GM12878 (cell line): Measurements from ENCODE around the gene RPL10A. TPM values are rescaled to one million over a fixed set of nuclear protein-coding genes. Genes with fewer than 3 reads are reported as not detected.

Experiments used
- ATAC-seq: fragments of 200-7000 bp; cut with Tn5 transposase; 3 replicates; pipeline ENCODE4 v1.9.1; 2020; ENCODE audit warnings: mild to moderate bottlenecking, moderate library complexity
- BruUV-seq: library from RNA; stranded (reverse); fragments of 400-500 nt; replicated peaks from 2 replicates; lab custom pipeline; 2021; lab: Mats Ljungman, UMichigan
- CTCF ChIA-PET: fragments of 300-600 bp; sonication (Branson Sonifier 250); formaldehyde crosslinking; extraction: SDS; loops from one replicate; lab custom pipeline; 2021; ENCODE audit warnings: inconsistent platforms; lab: Yijun Ruan, JAX
- POLR2A ChIA-PET: fragments of 350-600 bp; formaldehyde crosslinking; extraction: SDS; loops from one replicate; lab custom pipeline; 2021; ENCODE audit warnings: inconsistent platforms; lab: Charles Lee
- RAD21 ChIA-PET: fragments of 300-600 bp; sonication (Branson Sonifier 250); formaldehyde crosslinking; loops from one replicate; lab custom pipeline; 2023; ENCODE audit warnings: antibody characterized with exemption; ENCODE audit not compliant: unreplicated experiment; lab: Charles Lee
- SMC1A ChIA-PET: fragments of 300-600 bp; sonication (Branson Sonifier 250); formaldehyde crosslinking; loops from one replicate; lab custom pipeline; 2023; ENCODE audit not compliant: unreplicated experiment, uncharacterized antibody; lab: Charles Lee
- DNase-seq: peaks from one replicate; pipeline ENCODE4 v3.0.0-alpha.2; 2011; ENCODE audit warnings: low read depth, low spot score
- FAIRE-seq: peaks from 3 replicates; lab custom pipeline; 2011; peaks lifted over from hg19 to GRCh38; lab: Jason Lieb, UNC
- H2AFZ ChIP-seq: 2 replicates; pipeline ENCODE4 v1.6.0; 2011; ENCODE audit warnings: low read depth, low read length, control low read depth; ENCODE audit not compliant: control insufficient read depth
- H3K27ac ChIP-seq: 2 replicates; pipeline ENCODE4 v1.5.1; 2011; ENCODE audit warnings: control low read depth; ENCODE audit not compliant: control insufficient read depth, insufficient read depth
- H3K27me3 ChIP-seq, 2 experiments: replicated peaks in 1 of 2; 2 replicates each; pipeline versions ENCODE4 v1.6.0 to v1.6.1; 2011; ENCODE audit warnings: low read length in 1 of 2; ENCODE audit not compliant: control insufficient read depth in 2 of 2, insufficient read depth in 2 of 2
- H3K36me3 ChIP-seq, 2 experiments: 2 replicates each; pipeline ENCODE4 v1.5.1; 2011; ENCODE audit warnings: low read length in 1 of 2; ENCODE audit not compliant: control insufficient read depth in 2 of 2, insufficient read depth in 2 of 2
- H3K4me1 ChIP-seq: 2 replicates; pipeline ENCODE4 v1.6.1; 2011; ENCODE audit warnings: mild to moderate bottlenecking, low read length, moderate library complexity, mixed read lengths; ENCODE audit not compliant: control insufficient read depth, insufficient read depth
- H3K4me2 ChIP-seq: 2 replicates; pipeline ENCODE4 v1.6.0; 2011; ENCODE audit warnings: control low read depth; ENCODE audit not compliant: control insufficient read depth, insufficient read depth
- H3K4me3 ChIP-seq: fragments of 200-600 bp; sonication (generic); 2 replicates; pipeline ENCODE4 v1.5.1; 2016
- H3K79me2 ChIP-seq: 2 replicates; pipeline ENCODE4 v1.6.0; 2011; ENCODE audit warnings: low read length; ENCODE audit not compliant: control insufficient read depth, insufficient read depth
- H3K9ac ChIP-seq: 2 replicates; pipeline ENCODE4 v1.8.0; 2011; ENCODE audit warnings: low read length, control low read depth, mixed read lengths; ENCODE audit not compliant: control insufficient read depth, insufficient read depth
- H3K9me3 ChIP-seq: replicated peaks from 3 replicates; pipeline ENCODE4 v1.5.1; 2011; ENCODE audit warnings: mild to moderate bottlenecking, low read length; ENCODE audit not compliant: control insufficient read depth, insufficient read depth
- H4K20me1 ChIP-seq: 2 replicates; pipeline ENCODE4 v1.6.0; 2011; ENCODE audit not compliant: control insufficient read depth, insufficient read depth
- BHLHE40 ChIP-seq, 2 experiments: fragments of 450-650 bp in 1 of 2; IDR thresholded peaks; 2 replicates each; pipeline ENCODE4 v1.6.1; 2011 to 2017; ENCODE audit warnings: low read depth in 2 of 2, borderline replicate concordance in 1 of 2, improper control_type of control experiment in 1 of 2, low read length in 1 of 2, mild to moderate bottlenecking in 1 of 2
- BMI1 ChIP-seq: fragments of 450-650 bp; IDR thresholded peaks from 2 replicates; pipeline ENCODE4 v1.6.1; 2016; ENCODE audit warnings: mild to moderate bottlenecking, moderate library complexity, borderline replicate concordance
- BRCA1 ChIP-seq: IDR thresholded peaks from 2 replicates; pipeline ENCODE4 v1.6.1; 2011; ENCODE audit warnings: low read depth, low read length, improper control_type of control experiment
- CHD2 ChIP-seq: IDR thresholded peaks from 2 replicates; pipeline ENCODE4 v1.6.1; 2011; ENCODE audit warnings: low read depth, low read length, improper control_type of control experiment, borderline replicate concordance
- DPF2 ChIP-seq: fragments of 450-650 bp; IDR thresholded peaks from 2 replicates; pipeline ENCODE4 v1.6.1; 2017; ENCODE audit warnings: mild to moderate bottlenecking
- GATAD2B ChIP-seq: fragments of 450-650 bp; conservative IDR thresholded peaks from 2 replicates; pipeline ENCODE4 v1.6.1; 2017; ENCODE audit warnings: low read depth, mild to moderate bottlenecking, moderate library complexity
- HCFC1 ChIP-seq: fragments of 150-350 bp; IDR thresholded peaks from 2 replicates; pipeline ENCODE4 v1.6.1; 2014; ENCODE audit warnings: low read length
- IKZF1 ChIP-seq: fragments of 450-650 bp; conservative IDR thresholded peaks from 2 replicates; pipeline ENCODE4 v1.6.1; 2017; ENCODE audit warnings: antibody characterized with exemption, mild to moderate bottlenecking
- LARP7 ChIP-seq: fragments of 450-650 bp; IDR thresholded peaks from 2 replicates; pipeline ENCODE4 v1.6.1; 2017; ENCODE audit warnings: mild to moderate bottlenecking
- MAX ChIP-seq: IDR thresholded peaks from 2 replicates; pipeline ENCODE4 v1.6.1; 2012; ENCODE audit warnings: low read depth, low read length, improper control_type of control experiment
- NR2F1 ChIP-seq: fragments of 450-650 bp; conservative IDR thresholded peaks from 2 replicates; pipeline ENCODE4 v1.6.1; 2017; ENCODE audit warnings: mild to moderate bottlenecking
- SIN3A ChIP-seq: IDR thresholded peaks from 2 replicates; pipeline ENCODE4 v1.6.1; 2012; ENCODE audit warnings: low read depth, low read length, improper control_type of control experiment
- ZNF24 ChIP-seq: fragments of 450-650 bp; IDR thresholded peaks from 2 replicates; pipeline ENCODE4 v1.6.1; 2017; ENCODE audit warnings: antibody characterized with exemption, mild to moderate bottlenecking
- WGBS: methylation state at CpG from one replicate; pipeline ENCODE4 v1.1.6; 2016; ENCODE audit warnings: low lambda C conversion rate; ENCODE audit not compliant: insufficient replicate concordance, insufficient coverage; ENCODE audit errors: missing lambda C conversion rate; 5-methylcytosine and 5-hydroxymethylcytosine counted together
- in situ Hi-C: fragments of 300-500 bp; cut with MboI; formaldehyde crosslinking; loops from 9 replicates; pipeline ENCODE4 v1.14.3; 2018; ENCODE audit warnings: mixed read lengths
- intact Hi-C: fragments of 100-400 bp; cut with micrococcal nuclease; formaldehyde crosslinking; loops from one replicate; pipeline ENCODE4 v1.14.2; 2022; ENCODE audit not compliant: unreplicated experiment
- polyA plus RNA-seq, 11 experiments: library from polyadenylated mRNA; depleted of rRNA in 4 of 11; unstranded in 6 of 11; stranded (reverse) in 5 of 11; fragments of >200 nt; fragmentation: Nextera tagmentation in 4 of 11; fragmentation: Illumina TruSeq in 1 of 11; extraction: Ambion mirVana in 4 of 11; extraction: Trizol in 1 of 11; gene quantifications; 1 replicate in 1 of 11; 2 replicates in 10 of 11; pipeline versions ENCODE4 v1.2.1 to v1.2.3, GENCODE V29; 2011 to 2016; ENCODE audit warnings: inconsistent platforms in 2 of 11, missing spikeins in 2 of 11, low read depth in 1 of 11
- total RNA-seq, 4 experiments: library from RNA; depleted of rRNA in 3 of 4; stranded (reverse); fragments of >200 nt in 3 of 4; fragmentation: Illumina TruSeq in 1 of 4; extraction: Trizol in 1 of 4; gene quantifications; 2 replicates each; pipeline versions ENCODE4 v1.2.1 to v1.2.3, GENCODE V29; 2013 to 2021
- TF ChIP-seq, protein P1 (sequence below): fragments of 450-650 bp; conservative IDR thresholded peaks from 2 replicates; pipeline ENCODE4 v1.6.1; 2017; ENCODE audit warnings: mild to moderate bottlenecking, moderate library complexity

RPL10A gene
- total and polyA plus RNA-seq, 10 of the 15 experiments (the other 5 are each of a cell fraction or from before 2014, with no cell fraction given): 833 to 4,029 (median 2,795) TPM

GRCh38 chr6:35496841-35497570, 28.8 kb downstream of the RPL10A start, which contains the start of gene TEAD3:
TEAD3 (minus strand) TSS chr6:35497079.
- peak within 1 kb of the TSS; percentile 90 for H3K4me2 ChIP-seq
- H3K27me3 ChIP-seq: peaks cover 0 to 16% of the 10 kb centered on the region in 2 experiments
- H2AFZ ChIP-seq: peak within 1 kb of the TSS; percentile 65
- ChIA-PET SMC1A (no interaction called here), POLR2A (no interaction called here), CTCF (interaction anchor here (0.9 kb wide), 1 partner anchor 25 kb away, joined by 4 read pairs; no protein-coding TSS in a partner anchor), RAD21 (interaction anchor here (0.6 kb wide), 1 partner anchor 171 kb away, joined by 3 read pairs; no protein-coding TSS in a partner anchor)
- TF ChIP-seq HCFC1: no peak
- TF ChIP-seq DPF2: peak; percentile 41; the same call in 1 of the 2 replicates
- TF ChIP-seq NR2F1: peak; percentile 37; the same call in 1 of the 2 replicates
- 0 out of 2 replicates have a peak, but pooled peaks have one; percentile 30 for TF ChIP-seq GATAD2B
- TF ChIP-seq SIN3A: no peak
- TF ChIP-seq LARP7: peak; percentile 66
- peak; percentile 58; the same call in 1 of the 2 replicates for TF ChIP-seq IKZF1
- TF ChIP-seq CHD2: no peak
- no peak for TF ChIP-seq MAX
- no peak for TF ChIP-seq ZNF24
- TF ChIP-seq, protein P1, sequence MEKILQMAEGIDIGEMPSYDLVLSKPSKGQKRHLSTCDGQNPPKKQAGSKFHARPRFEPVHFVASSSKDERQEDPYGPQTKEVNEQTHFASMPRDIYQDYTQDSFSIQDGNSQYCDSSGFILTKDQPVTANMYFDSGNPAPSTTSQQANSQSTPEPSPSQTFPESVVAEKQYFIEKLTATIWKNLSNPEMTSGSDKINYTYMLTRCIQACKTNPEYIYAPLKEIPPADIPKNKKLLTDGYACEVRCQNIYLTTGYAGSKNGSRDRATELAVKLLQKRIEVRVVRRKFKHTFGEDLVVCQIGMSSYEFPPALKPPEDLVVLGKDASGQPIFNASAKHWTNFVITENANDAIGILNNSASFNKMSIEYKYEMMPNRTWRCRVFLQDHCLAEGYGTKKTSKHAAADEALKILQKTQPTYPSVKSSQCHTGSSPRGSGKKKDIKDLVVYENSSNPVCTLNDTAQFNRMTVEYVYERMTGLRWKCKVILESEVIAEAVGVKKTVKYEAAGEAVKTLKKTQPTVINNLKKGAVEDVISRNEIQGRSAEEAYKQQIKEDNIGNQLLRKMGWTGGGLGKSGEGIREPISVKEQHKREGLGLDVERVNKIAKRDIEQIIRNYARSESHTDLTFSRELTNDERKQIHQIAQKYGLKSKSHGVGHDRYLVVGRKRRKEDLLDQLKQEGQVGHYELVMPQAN: 0 out of 2 replicates have a peak, but pooled peaks have one; percentile 30
- no peak for TF ChIP-seq BRCA1
- TF ChIP-seq BHLHE40 (IDR thresholded peaks at IDR 0.05; ENCODE audit: borderline replicate concordance in 1 of 2, low read depth in 2 of 2, low read length in 1 of 2): peak in 1 of 2 experiments; percentile 51; a peak in 2 of 4 replicates
- no peak for TF ChIP-seq BMI1
- ATAC-seq (peak; percentile 74), DNase-seq (no peak), FAIRE-seq (no peak)
- intact Hi-C loops: no loop called here
- H3K27ac ChIP-seq: no peak within 1 kb of the TSS
- peaks cover 8% of the 10 kb centered on the region for H3K4me1 ChIP-seq
- no peaks in the 10 kb centered on the region for H4K20me1 ChIP-seq
- H3K79me2 ChIP-seq: no peaks in the 10 kb centered on the region
- peak within 1 kb of the TSS; percentile 57; the same call in 1 of the 2 replicates for H3K4me3 ChIP-seq
- WGBS: 0% methylated on average over 8 of the region's 98 CpGs
- BruUV-seq: no TSS peak
- H3K36me3 ChIP-seq: no peaks in the 10 kb centered on the region
- no peaks in the 10 kb centered on the region for H3K9me3 ChIP-seq
- in situ Hi-C loops: no loop called here
- peak within 1 kb of the TSS; percentile 48; the same call in 1 of the 2 replicates for H3K9ac ChIP-seq
